Thyroid gland (tissue), 4 donors: Measurements from ENCODE around the gene CREBBP.

ENCODE experiments used
- POLR2A ChIP-seq, 2 donors: fragments of 450-650 bp; IDR thresholded peaks; one replicate each; pipeline ENCODE4 v1.6.1; 2017; ENCODE audit warnings: antibody characterized with exemption in 2 of 2, mild to moderate bottlenecking in 2 of 2, moderate library complexity in 1 of 2
- TF ChIP-seq, protein P1 (sequence below), 6 experiments: fragments of 200-600 bp in 3 of 6; fragments of 450-650 bp in 3 of 6; sonication (generic) in 3 of 6; IDR thresholded peaks; one replicate each; pipeline ENCODE4 v1.5.1; 2016 to 2019; ENCODE audit warnings: antibody characterized with exemption in 6 of 6, mild to moderate bottlenecking in 2 of 6, inconsistent platforms in 1 of 6, moderate library complexity in 1 of 6

DNA sequence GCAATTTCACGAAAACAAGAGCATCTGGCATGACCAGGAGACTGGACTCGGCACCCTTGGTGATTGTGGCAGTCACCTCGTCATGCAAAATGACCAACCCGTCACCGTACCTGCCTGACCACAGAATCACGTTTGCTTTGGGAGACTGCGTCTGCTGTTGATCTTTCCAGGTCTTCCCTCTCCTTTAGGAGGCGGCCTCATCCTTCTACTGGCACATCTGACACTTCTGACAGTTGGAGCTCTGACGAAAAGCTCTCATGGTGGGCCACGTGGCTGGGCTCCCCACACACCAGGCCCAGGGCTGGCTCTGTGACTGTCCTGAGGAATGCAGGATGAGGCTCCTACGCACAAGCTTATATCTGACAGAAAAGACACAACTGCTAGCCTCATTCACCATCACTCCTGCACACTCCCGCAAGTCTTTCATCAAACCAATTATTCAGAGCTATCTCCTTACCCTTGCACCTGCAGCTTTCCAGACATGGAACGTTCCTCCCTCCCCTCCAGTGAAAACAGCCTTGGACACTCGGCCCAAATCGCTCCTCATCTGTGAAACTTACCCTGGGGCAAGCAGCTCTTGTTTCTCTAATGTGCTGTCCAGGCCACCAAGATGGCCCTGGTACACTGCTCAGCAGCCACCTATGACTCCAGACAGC is 166.8 kb downstream of the CREBBP start:
- TF ChIP-seq, protein P1, sequence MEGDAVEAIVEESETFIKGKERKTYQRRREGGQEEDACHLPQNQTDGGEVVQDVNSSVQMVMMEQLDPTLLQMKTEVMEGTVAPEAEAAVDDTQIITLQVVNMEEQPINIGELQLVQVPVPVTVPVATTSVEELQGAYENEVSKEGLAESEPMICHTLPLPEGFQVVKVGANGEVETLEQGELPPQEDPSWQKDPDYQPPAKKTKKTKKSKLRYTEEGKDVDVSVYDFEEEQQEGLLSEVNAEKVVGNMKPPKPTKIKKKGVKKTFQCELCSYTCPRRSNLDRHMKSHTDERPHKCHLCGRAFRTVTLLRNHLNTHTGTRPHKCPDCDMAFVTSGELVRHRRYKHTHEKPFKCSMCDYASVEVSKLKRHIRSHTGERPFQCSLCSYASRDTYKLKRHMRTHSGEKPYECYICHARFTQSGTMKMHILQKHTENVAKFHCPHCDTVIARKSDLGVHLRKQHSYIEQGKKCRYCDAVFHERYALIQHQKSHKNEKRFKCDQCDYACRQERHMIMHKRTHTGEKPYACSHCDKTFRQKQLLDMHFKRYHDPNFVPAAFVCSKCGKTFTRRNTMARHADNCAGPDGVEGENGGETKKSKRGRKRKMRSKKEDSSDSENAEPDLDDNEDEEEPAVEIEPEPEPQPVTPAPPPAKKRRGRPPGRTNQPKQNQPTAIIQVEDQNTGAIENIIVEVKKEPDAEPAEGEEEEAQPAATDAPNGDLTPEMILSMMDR (IDR thresholded peaks at IDR 0.05) = no peak
- no peak for TF ChIP-seq POLR2A (IDR thresholded peaks at IDR 0.05)
